PC-3 (cell line): ENCODE measurements around the gene PEPD.
"Not testable (repeated sequence)": the region's sequence is repeated elsewhere in the genome, so short reads cannot be mapped to it uniquely, and the experiment has no call there.

Source experiments
- CTCF ChIP-seq: fragments of 300-600 bp; sonication (generic); conservative IDR thresholded peaks from 2 replicates; pipeline ENCODE4 v1.5.1; 2017; ENCODE audit warnings: antibody characterized with exemption, low read depth, mild to moderate bottlenecking, low read length
- EZH2 ChIP-seq: fragments of 300-600 bp; sonication (generic); IDR thresholded peaks from one replicate; pipeline ENCODE4 v1.6.1; 2017; ENCODE audit warnings: antibody characterized with exemption, mild to moderate bottlenecking, low read length; ENCODE audit not compliant: unreplicated experiment

DNA sequence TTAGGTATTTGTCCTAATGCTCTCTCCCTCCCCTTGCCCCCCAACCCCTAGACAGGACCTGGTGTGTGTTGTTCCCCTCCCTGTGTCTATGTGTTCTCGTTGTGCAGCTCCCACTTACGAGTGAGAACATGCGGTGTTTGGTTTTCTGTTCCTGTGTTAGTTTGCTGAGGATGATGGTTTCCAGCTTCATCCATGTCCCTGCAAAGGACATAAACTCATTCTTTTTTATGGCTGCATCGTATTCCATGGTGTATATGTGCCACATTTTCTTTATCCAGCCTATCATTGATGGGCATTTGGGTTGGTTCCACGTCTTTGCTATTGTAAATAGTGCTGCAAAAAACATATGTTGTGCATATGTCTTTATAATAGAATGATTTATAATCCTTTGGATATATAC, 40.1 kb upstream of the PEPD start:
- not testable (repeated sequence) for TF ChIP-seq EZH2, CTCF
